HCT116 (cell line): ENCODE data around the gene BRSK2.

Source experiments
- EZH2phosphoT487 ChIP-seq: fragments of 200-600 bp; IDR thresholded peaks from 2 replicates; pipeline ENCODE4 v1.6.1; 2018; ENCODE audit warnings: antibody characterized with exemption, borderline replicate concordance
- POLR2A ChIP-seq: IDR thresholded peaks from 2 replicates; pipeline ENCODE4 v1.7.0; 2011; ENCODE audit warnings: borderline replicate concordance; ENCODE audit not compliant: insufficient read depth, insufficient read length; ENCODE audit errors: extremely low read depth
- POLR2AphosphoS5 ChIP-seq: IDR thresholded peaks from 2 replicates; pipeline ENCODE4 v1.6.1; 2011; ENCODE audit warnings: mild to moderate bottlenecking, low read depth, low read length, moderate library complexity
- RAD21 ChIP-seq: IDR thresholded peaks from 2 replicates; pipeline ENCODE4 v1.6.1; 2012; ENCODE audit warnings: low read depth, mild to moderate bottlenecking
- TF ChIP-seq, protein P1 (sequence below), 3 experiments: fragments of 200-600 bp in 1 of 3; sonication (generic) in 1 of 3; IDR thresholded peaks in 2 of 3; conservative IDR thresholded peaks in 1 of 3; 2 replicates each; pipeline ENCODE4 v1.5.1; 2012 to 2017; ENCODE audit warnings: low read depth in 2 of 3, low read length in 2 of 3, antibody characterized with exemption in 1 of 3, borderline replicate concordance in 1 of 3, control low read depth in 1 of 3, mild to moderate bottlenecking in 1 of 3, mixed read lengths in 1 of 3, mixed run types in 1 of 3, moderate library complexity in 1 of 3; ENCODE audit not compliant: insufficient read depth in 1 of 3

DNA sequence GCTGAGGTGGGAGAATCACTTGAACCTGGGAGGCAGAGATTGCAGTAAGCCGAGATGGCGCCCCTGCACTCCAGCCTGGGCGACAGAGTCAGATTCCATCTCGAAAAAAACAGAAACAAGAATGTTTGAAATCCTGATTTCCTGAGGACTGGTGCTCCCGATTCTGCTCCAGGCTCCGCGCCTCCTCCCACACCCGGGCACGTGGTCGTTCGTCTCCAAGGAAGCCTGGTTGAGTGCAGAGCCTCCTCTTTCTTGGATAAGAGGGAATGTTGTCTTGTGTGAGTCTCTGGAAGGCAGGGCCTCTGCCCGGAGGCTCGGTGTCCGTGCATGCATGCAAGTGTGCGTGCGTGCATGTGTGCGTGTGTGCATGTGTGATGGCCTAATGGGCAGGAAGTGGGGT is 30.1 kb downstream of the BRSK2 start:
- TF ChIP-seq POLR2AphosphoS5 (no peak), EZH2phosphoT487 (no peak), POLR2A (no peak), RAD21 (no peak)
- TF ChIP-seq, protein P1, sequence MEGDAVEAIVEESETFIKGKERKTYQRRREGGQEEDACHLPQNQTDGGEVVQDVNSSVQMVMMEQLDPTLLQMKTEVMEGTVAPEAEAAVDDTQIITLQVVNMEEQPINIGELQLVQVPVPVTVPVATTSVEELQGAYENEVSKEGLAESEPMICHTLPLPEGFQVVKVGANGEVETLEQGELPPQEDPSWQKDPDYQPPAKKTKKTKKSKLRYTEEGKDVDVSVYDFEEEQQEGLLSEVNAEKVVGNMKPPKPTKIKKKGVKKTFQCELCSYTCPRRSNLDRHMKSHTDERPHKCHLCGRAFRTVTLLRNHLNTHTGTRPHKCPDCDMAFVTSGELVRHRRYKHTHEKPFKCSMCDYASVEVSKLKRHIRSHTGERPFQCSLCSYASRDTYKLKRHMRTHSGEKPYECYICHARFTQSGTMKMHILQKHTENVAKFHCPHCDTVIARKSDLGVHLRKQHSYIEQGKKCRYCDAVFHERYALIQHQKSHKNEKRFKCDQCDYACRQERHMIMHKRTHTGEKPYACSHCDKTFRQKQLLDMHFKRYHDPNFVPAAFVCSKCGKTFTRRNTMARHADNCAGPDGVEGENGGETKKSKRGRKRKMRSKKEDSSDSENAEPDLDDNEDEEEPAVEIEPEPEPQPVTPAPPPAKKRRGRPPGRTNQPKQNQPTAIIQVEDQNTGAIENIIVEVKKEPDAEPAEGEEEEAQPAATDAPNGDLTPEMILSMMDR (IDR thresholded peaks at IDR 0.05 in 2 of 3, conservative IDR thresholded peaks at IDR 0.05 in 1 of 3; ENCODE audit: borderline replicate concordance in 1 of 3, insufficient read depth in 1 of 3, low read depth in 2 of 3, low read length in 2 of 3) = no peak
